H1 (cell line): ENCODE data around the gene CDKN2AIP. TPM values are rescaled to one million over a fixed set of nuclear protein-coding genes. Genes with fewer than 3 reads are reported as not detected.

ENCODE experiments used
- ASH2L ChIP-seq: fragments of 200-600, 300-600 bp; sonication (generic); IDR thresholded peaks from one replicate; pipeline ENCODE4 v1.7.1; 2017; ENCODE audit warnings: low read length
- ATF2 ChIP-seq: IDR thresholded peaks from 2 replicates; pipeline ENCODE4 v1.6.1; 2012; ENCODE audit warnings: low read length, inconsistent platforms
- CBX5 ChIP-seq: fragments of 300-800, 300-1000 bp; sonication (generic); IDR thresholded peaks from 2 replicates; pipeline ENCODE4 v1.7.1; 2016; ENCODE audit warnings: antibody characterized with exemption, low read length, low read depth
- CEBPB ChIP-seq: IDR thresholded peaks from 2 replicates; pipeline ENCODE4 v1.6.1; 2012; ENCODE audit warnings: low read depth, low read length
- CTCF ChIP-seq, 3 experiments: IDR thresholded peaks; 1 replicate in 2 of 3; 2 replicates in 1 of 3; pipeline versions ENCODE4 v1.5.1 to v1.6.1; 2011; ENCODE audit warnings: low read length in 3 of 3, mild to moderate bottlenecking in 3 of 3, inconsistent platforms in 2 of 3, low read depth in 1 of 3, moderate library complexity in 1 of 3; ENCODE audit not compliant: insufficient read depth in 1 of 3; ENCODE audit errors: control extremely low read depth in 1 of 3
- E2F6 ChIP-seq: IDR thresholded peaks from 2 replicates; pipeline ENCODE4 v1.6.1; 2012; ENCODE audit warnings: inconsistent platforms
- EGR1 ChIP-seq: IDR thresholded peaks from 2 replicates; pipeline ENCODE4 v1.6.1; 2011; ENCODE audit warnings: low read depth, low read length, borderline replicate concordance
- EP300 ChIP-seq, 2 experiments: IDR thresholded peaks; 1 replicate in 1 of 2; 2 replicates in 1 of 2; pipeline ENCODE4 v1.6.1; 2011 to 2012; ENCODE audit warnings: low read depth in 2 of 2, low read length in 2 of 2, mild to moderate bottlenecking in 2 of 2, borderline replicate concordance in 1 of 2, inconsistent platforms in 1 of 2, moderate library complexity in 1 of 2
- MAFK ChIP-seq: IDR thresholded peaks from 2 replicates; pipeline ENCODE4 v1.6.1; 2012; ENCODE audit warnings: low read depth, mild to moderate bottlenecking, improper control_type of control experiment, low read length
- MAX ChIP-seq: IDR thresholded peaks from 2 replicates; pipeline ENCODE4 v1.6.1; 2012; ENCODE audit warnings: inconsistent platforms
- RAD21 ChIP-seq, 2 experiments: IDR thresholded peaks in 1 of 2; conservative IDR thresholded peaks in 1 of 2; 2 replicates each; pipeline ENCODE4 v1.6.1; 2011; ENCODE audit warnings: low read depth in 2 of 2, low read length in 2 of 2, improper control_type of control experiment in 1 of 2, inconsistent platforms in 1 of 2, mild to moderate bottlenecking in 1 of 2, moderate library complexity in 1 of 2
- RBBP5 ChIP-seq: IDR thresholded peaks from 2 replicates; pipeline ENCODE4 v1.7.1; 2012; ENCODE audit warnings: low read depth, mild to moderate bottlenecking, inconsistent platforms, low read length, moderate library complexity, borderline replicate concordance
- SAP30 ChIP-seq: fragments of 300-600 bp; sonication (generic); IDR thresholded peaks from 2 replicates; pipeline ENCODE4 v1.7.1; 2012; ENCODE audit warnings: low read length, moderate library complexity, mild to moderate bottlenecking, inconsistent platforms; ENCODE audit not compliant: insufficient read depth, insufficient replicate concordance
- SIRT6 ChIP-seq: IDR thresholded peaks from one replicate; pipeline ENCODE4 v1.7.1; 2012; ENCODE audit warnings: low read length, inconsistent platforms
- SP2 ChIP-seq: IDR thresholded peaks from 2 replicates; pipeline ENCODE4 v1.6.1; 2012; ENCODE audit warnings: mild to moderate bottlenecking, low read length, inconsistent platforms
- SP4 ChIP-seq: IDR thresholded peaks from 2 replicates; pipeline ENCODE4 v1.6.1; 2012; ENCODE audit warnings: low read length, inconsistent platforms
- SUZ12 ChIP-seq: fragments of 200-600 bp; sonication (generic); IDR thresholded peaks from 2 replicates; pipeline ENCODE4 v1.6.1; 2012; ENCODE audit warnings: mild to moderate bottlenecking, inconsistent platforms, low read length, moderate library complexity, mixed read lengths
- TAF7 ChIP-seq: optimal IDR thresholded peaks from 2 replicates; pipeline ENCODE3; 2011; ENCODE audit warnings: low read depth, mild to moderate bottlenecking, inconsistent platforms, low read length, moderate library complexity, borderline replicate concordance
- TBP ChIP-seq: IDR thresholded peaks from 2 replicates; pipeline ENCODE4 v1.6.1; 2011; ENCODE audit warnings: low read depth, low read length, improper control_type of control experiment
- TEAD4 ChIP-seq: IDR thresholded peaks from 2 replicates; pipeline ENCODE4 v1.6.1; 2012; ENCODE audit warnings: low read depth, low read length, inconsistent platforms, mixed read lengths
- polyA plus RNA-seq, 7 experiments: library from polyadenylated mRNA; depleted of rRNA in 3 of 7; stranded (reverse) in 5 of 7; unstranded in 2 of 7; fragments of >200 nt in 5 of 7; fragments of 200-250 nt in 2 of 7; gene quantifications; 1 replicate in 5 of 7; 2 replicates in 1 of 7; 4 replicates in 1 of 7; pipeline versions ENCODE4 v1.2.1 to v1.2.3, GENCODE V29; 2011 to 2013; ENCODE audit warnings: missing spikeins in 2 of 7, mixed read lengths in 2 of 7
- total RNA-seq: library from RNA; stranded (reverse); fragmentation: NEBNext Ultra II Directional; extraction: Animal tissue kit (Norgen Biotek cat#: 25700); gene quantifications from 2 replicates; pipeline ENCODE4 v1.2.1, GENCODE V29; 2021

Gene CDKN2AIP
- total and polyA plus RNA-seq, 2 of the 8 experiments (the other 6 are each of a cell fraction or from before 2014, with no cell fraction given), result 6.0 to 14.0 TPM

GRCh38 chr4:183443655-183444213, 702 bp upstream of the CDKN2AIP start (continued):
- no peak for TF ChIP-seq RAD21 (IDR thresholded peaks at IDR 0.05 in 1 of 2, conservative IDR thresholded peaks at IDR 0.05 in 1 of 2; ENCODE audit: low read depth in 2 of 2, low read length in 2 of 2)
- TF ChIP-seq SP4, result no peak
- peak; percentile 88 for TF ChIP-seq MAX
- TF ChIP-seq TEAD4, result no peak
- TF ChIP-seq SAP30, result no peak
- no peak for TF ChIP-seq SP2
- TF ChIP-seq TBP, result peak; percentile 40; the same call in 1 of the 2 replicates
- TF ChIP-seq EGR1, result no peak
- peak; percentile 34 for TF ChIP-seq RBBP5
- TF ChIP-seq CBX5, result no peak
- peak; percentile 17; the same call in 1 of the 2 replicates for TF ChIP-seq ATF2
- peak; percentile 92 for TF ChIP-seq E2F6
- TF ChIP-seq CEBPB, result no peak
- TF ChIP-seq ASH2L, result peak; percentile 58
- no peak for TF ChIP-seq SUZ12
- TF ChIP-seq CTCF (IDR thresholded peaks at IDR 0.05; ENCODE audit: control extremely low read depth in 1 of 3, insufficient read depth in 1 of 3, low read depth in 1 of 3, low read length in 3 of 3), result no peak
- TF ChIP-seq SIRT6, result no peak
- no peak for TF ChIP-seq EP300 (IDR thresholded peaks at IDR 0.05; ENCODE audit: borderline replicate concordance in 1 of 2, low read depth in 2 of 2, low read length in 2 of 2)
- no peak for TF ChIP-seq TAF7
- TF ChIP-seq MAFK, result no peak
